LNCAP (cell line): ENCODE measurements around the gene BAZ1B.

Experiments used
- TF ChIP-seq, protein P1 (sequence below): fragments of 450-650 bp; IDR thresholded peaks from 2 replicates; pipeline ENCODE4 v1.5.1; 2017; ENCODE audit warnings: mild to moderate bottlenecking

Gene BAZ1B

DNA sequence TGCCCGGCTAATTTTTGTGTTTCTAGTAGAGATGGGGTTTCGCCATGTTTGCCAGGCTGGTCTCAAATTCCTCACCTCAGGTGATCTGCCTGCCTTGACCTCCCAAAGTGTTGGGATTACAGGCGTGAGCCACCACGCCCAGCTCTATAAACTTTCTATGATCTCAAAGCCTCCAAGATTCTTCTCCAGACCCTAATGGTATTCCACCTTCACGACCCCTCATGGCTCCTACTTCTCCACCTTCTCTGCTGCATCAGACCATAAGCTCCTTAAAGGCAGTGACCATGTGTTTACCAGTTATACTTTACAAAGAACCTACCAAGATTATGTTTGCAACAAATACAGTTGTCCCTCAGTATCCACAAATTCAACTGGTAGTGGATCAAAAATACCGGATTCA is 10.1 kb upstream of the BAZ1B start:
- TF ChIP-seq, protein P1, sequence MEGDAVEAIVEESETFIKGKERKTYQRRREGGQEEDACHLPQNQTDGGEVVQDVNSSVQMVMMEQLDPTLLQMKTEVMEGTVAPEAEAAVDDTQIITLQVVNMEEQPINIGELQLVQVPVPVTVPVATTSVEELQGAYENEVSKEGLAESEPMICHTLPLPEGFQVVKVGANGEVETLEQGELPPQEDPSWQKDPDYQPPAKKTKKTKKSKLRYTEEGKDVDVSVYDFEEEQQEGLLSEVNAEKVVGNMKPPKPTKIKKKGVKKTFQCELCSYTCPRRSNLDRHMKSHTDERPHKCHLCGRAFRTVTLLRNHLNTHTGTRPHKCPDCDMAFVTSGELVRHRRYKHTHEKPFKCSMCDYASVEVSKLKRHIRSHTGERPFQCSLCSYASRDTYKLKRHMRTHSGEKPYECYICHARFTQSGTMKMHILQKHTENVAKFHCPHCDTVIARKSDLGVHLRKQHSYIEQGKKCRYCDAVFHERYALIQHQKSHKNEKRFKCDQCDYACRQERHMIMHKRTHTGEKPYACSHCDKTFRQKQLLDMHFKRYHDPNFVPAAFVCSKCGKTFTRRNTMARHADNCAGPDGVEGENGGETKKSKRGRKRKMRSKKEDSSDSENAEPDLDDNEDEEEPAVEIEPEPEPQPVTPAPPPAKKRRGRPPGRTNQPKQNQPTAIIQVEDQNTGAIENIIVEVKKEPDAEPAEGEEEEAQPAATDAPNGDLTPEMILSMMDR: no peak

DNA sequence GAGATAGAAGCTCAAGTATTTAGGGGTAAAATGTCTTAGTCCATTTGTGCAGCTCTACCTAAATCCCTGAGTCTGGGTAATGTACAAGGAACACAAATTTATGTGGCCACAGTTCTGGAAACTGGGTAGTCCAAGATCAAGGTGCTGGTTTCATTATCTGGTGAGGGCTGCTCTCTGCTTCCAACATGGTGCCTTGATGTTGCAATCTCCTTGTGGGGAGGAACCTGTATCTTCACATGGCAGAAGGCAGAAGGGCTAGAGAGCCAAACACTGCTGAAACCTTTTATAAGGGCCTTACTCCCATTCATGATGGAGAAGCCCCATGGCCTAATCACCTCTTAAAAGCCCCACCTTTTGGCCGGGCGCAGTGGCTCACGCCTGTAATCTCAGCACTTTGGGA is 8.7 kb upstream of the BAZ1B start:
- TF ChIP-seq, protein P1: no peak

DNA sequence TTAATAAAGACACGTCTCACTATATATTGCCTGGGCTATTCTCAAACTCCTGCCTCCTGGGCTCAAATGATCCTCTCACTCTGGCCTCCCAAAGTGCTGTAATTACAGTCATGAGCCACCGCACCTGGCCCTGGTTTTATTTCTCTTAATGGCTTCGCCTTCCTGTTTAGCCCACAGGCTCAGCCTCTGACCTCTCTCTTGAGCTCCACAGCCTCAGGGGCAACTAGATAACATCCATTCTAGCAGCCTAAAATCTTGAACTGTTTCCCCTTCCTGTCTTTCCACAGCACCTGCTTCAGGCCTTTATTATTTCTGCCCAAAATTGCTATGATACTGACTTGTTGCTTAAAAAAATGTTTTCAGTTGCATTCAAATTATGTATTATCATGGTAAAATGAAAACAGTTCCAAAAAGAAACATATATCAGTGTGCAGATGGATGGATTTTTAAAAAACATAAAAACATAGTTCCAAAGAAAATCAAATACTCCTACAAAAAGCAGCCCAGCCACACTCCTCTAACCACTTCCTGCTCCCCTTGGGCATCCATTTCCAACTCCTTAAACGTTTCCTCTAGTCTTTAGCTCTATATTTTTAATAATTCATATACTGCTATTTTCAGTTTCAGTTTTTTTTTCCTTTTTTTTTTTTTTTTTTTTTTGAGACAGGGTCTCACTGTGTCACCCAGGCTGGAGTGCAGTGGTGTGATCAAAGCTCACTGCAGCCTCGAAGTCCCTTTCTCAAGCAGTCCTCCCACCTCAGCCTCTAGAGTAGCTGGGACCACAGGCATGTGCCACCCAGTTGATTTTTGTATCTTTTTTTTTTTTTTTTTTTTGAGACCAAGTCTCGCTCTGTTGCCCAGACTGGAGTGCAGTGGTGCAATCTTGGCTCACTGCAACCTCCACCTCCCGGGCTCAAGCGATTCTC is 5.1 kb upstream of the BAZ1B start:
- TF ChIP-seq, protein P1: no peak

DNA sequence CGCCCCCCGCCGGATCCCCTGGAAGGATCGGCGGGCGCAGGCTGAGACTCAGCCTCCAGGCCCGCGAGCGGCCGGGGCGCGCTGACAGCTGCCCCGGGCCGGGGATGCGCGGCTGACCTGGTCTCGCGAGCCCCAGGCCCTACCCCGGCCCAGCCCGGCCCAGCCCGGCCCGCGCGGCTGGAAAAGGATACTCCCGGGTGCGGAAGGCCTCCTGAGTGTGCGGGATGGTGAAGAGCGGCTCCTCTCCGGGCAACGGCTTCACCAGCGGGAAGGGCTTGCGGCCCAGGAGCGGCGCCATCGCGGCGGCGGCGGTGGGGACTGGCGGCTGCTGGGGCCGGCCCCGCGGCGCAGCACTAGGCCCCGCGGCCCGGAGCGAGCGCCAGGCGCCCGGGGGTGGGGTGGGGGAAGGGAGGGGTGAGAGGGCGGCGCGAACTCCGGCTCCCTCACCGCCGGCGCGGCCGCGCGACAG is 423 bp downstream of the BAZ1B start:
- TF ChIP-seq, protein P1: no peak

DNA sequence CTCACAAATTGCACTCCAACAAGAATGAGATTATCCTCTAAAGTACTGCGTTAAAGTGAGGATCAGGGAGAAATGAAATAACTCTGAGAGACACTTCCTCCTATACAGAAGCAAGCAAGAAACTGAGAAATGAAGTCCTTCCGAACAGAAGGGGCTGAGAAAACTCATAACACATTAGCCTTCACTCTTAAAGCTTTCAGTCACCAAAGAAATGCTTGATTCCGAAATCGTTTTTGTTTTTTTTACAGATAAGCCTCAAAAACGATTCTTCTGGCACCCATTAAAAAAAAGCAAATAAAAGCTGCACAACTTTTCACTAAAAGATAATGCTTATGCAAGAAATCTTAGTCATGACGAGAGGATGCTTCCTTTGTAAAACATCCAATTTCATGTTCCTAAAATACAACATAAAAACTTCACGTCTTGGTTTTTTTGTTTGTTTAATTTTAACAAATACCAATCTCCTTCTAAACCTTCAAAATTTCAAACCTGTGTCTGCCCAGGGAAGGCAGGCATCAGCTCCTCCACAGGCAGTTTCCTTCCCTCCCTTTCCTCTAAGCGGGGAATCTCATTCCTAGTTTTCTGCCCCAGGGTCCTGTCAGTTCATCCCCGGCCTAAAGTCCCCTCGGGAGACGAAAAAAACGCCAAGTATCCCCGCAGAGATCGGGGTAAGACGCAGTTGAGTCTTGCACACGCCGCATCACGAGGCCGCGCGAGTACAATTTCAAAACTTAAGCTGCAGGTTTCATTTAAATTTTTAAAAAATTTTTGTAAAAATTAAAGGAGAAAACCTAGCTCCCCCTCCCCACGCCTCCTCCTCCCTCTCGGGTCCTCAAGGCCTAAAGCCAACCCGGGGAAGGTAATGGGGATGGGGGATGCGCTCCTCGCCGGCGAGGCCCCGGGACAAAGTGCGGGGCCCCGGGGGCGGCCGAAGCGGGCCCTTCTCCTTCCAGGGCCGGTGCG is 1.1 kb downstream of the BAZ1B start:
- TF ChIP-seq, protein P1: no peak

DNA sequence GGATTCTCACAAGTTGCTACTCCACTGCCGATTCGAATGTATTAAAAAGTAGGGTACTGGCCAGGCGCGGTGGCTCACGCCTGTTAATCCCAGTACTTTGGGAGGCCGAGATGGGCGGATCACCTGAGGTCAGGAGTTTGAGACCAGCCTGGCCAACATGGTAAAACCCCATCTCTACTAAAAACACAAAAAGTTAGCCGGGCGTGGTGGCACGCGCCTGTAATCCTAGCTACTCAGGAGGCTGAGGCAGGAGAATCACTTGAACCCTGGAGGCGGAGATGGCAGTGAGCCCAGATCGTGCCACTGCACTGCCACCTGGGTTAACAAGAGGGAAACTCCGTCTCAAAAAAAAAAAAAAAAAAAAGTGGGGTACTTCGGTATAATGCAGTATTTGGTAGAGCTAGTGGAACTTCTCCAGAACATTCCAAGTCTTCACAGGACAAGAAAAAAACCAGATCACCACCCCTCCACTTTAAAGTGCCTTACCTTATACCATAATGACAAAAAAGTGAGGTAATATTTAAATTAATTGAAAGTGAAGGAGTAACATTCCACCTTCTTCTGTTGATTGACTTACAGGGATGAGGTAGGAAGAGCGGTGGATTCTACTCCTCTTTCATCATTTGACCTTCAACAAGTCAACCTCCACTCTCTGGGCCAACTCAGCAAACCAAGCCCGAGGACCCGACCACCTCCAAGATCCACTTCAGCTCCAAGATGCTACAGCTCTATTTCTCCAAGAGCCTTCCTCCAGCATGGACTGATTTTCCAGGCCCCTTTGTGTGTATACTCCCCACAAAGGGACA is 2.0 kb downstream of the BAZ1B start:
- TF ChIP-seq, protein P1: no peak

DNA sequence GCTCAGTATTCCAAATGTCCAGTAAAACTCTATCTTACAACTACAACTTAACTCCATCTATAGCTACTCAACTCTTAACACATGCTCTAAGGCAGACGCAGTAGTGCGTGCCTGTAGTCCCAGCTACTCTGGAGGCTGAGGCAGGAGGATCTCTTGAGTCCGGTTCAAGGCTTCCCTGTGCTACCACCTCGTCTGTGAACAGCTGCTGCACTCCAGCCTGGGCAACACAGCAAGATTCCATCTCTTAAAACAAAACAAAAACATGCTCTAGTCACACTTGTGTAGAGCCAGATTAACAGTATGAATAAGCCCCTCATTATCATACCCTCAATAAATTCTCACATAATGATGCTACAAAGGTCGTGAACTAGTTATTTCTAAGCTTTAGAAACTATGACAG is 3.6 kb downstream of the BAZ1B start:
- TF ChIP-seq, protein P1: no peak
